WTC11 (cell line): ENCODE results near the gene FAM76A. TPM values are rescaled to one million over a fixed set of nuclear protein-coding genes. Genes with fewer than 3 reads are reported as not detected.

Source experiments
- ATAC-seq: fragments of 200-7000 bp; cut with Tn5 transposase; 2 replicates; pipeline ENCODE4 v1.10.0; 2021; ENCODE audit warnings: mild to moderate bottlenecking, moderate library complexity
- Bru-seq: library from RNA; stranded (reverse); fragments of 400-500 nt; gene quantifications from one replicate; lab custom pipeline; 2021; lab: Mats Ljungman, UMichigan
- CTCF ChIA-PET: fragments of 300-600 bp; sonication (Branson Sonifier 250); formaldehyde crosslinking; loops from one replicate; lab custom pipeline; 2021; ENCODE audit warnings: antibody characterized with exemption; lab: Charles Lee
- POLR2A ChIA-PET: fragments of 350-600 bp; sonication (Branson Sonifier 250); formaldehyde crosslinking; loops from one replicate; lab custom pipeline; 2021; ENCODE audit warnings: antibody characterized with exemption; lab: Charles Lee
- DNase-seq: peaks from one replicate; pipeline ENCODE4 v3.0.0; 2021; ENCODE audit warnings: low spot score
- H3K27ac Mint-ChIP-seq: 2 replicates; pipeline ENCODE4 v1.8.0; 2021; ENCODE audit warnings: mixed read lengths
- H3K27me3 Mint-ChIP-seq: 2 replicates; pipeline ENCODE4 v1.8.0; 2021; ENCODE audit warnings: low read depth, mild to moderate bottlenecking, moderate library complexity, mixed read lengths
- H3K36me3 Mint-ChIP-seq: 2 replicates; pipeline ENCODE4 v1.8.0; 2021; ENCODE audit warnings: mixed read lengths
- H3K4me1 Mint-ChIP-seq: 2 replicates; pipeline ENCODE4 v1.8.0; 2022; ENCODE audit warnings: mixed read lengths
- H3K4me3 Mint-ChIP-seq: 2 replicates; pipeline ENCODE4 v1.8.0; 2021; ENCODE audit warnings: mild to moderate bottlenecking, moderate library complexity, mixed read lengths
- H3K9me3 Mint-ChIP-seq: 2 replicates; pipeline ENCODE4 v1.8.0; 2021; ENCODE audit warnings: mixed read lengths
- AR ChIP-seq: fragments of 250-450 bp; sonication (Bioruptor Pico); IDR thresholded peaks from 2 replicates; pipeline ENCODE4 v1.9.0; 2021; ENCODE audit warnings: mild to moderate bottlenecking
- ARID4B ChIP-seq: sonication (generic); formaldehyde crosslinking; IDR thresholded peaks from 2 replicates; pipeline ENCODE4 v1.8.0; 2023; ENCODE audit warnings: missing genetic modification reagents, mild to moderate bottlenecking, borderline replicate concordance
- ATF1 ChIP-seq: sonication (generic); formaldehyde crosslinking; IDR thresholded peaks from 2 replicates; pipeline ENCODE4 v1.8.1; 2023; ENCODE audit warnings: mild to moderate bottlenecking, moderate library complexity, missing genetic modification reagents
- ATF3 ChIP-seq: sonication (generic); formaldehyde crosslinking; conservative IDR thresholded peaks from 2 replicates; pipeline ENCODE4 v1.8.1; 2022; ENCODE audit warnings: mild to moderate bottlenecking, missing genetic modification reagents
- CBFB ChIP-seq: sonication (generic); formaldehyde crosslinking; IDR thresholded peaks from 2 replicates; pipeline ENCODE4 v1.8.1; 2022; ENCODE audit warnings: mild to moderate bottlenecking, low read depth, missing genetic modification reagents
- CTCF ChIP-seq: fragments of 200-600 bp; IDR thresholded peaks from 2 replicates; pipeline ENCODE4 v1.8.0; 2022; ENCODE audit warnings: antibody characterized with exemption
- FOXP4 ChIP-seq: sonication (generic); formaldehyde crosslinking; IDR thresholded peaks from 2 replicates; pipeline ENCODE4 v1.8.0; 2022; ENCODE audit warnings: mild to moderate bottlenecking, missing genetic modification reagents
- JUN ChIP-seq: sonication (generic); formaldehyde crosslinking; IDR thresholded peaks from 2 replicates; pipeline ENCODE4 v1.8.0; 2023; ENCODE audit warnings: mild to moderate bottlenecking, missing genetic modification reagents
- KAT7 ChIP-seq: sonication (generic); formaldehyde crosslinking; IDR thresholded peaks from 2 replicates; pipeline ENCODE4 v1.8.1; 2023; ENCODE audit warnings: missing genetic modification reagents, mild to moderate bottlenecking, borderline replicate concordance
- MXD4 ChIP-seq: fragments of 250-450 bp; sonication (Bioruptor Pico); IDR thresholded peaks from 2 replicates; pipeline ENCODE4 v1.8.0; 2021; ENCODE audit warnings: mild to moderate bottlenecking, moderate library complexity, borderline replicate concordance
- OVOL2 ChIP-seq: fragments of 250-450 bp; sonication (Bioruptor Pico); IDR thresholded peaks from 2 replicates; pipeline ENCODE4 v1.9.0; 2021; ENCODE audit warnings: mild to moderate bottlenecking, borderline replicate concordance
- RELA ChIP-seq: sonication (generic); formaldehyde crosslinking; IDR thresholded peaks from 2 replicates; pipeline ENCODE4 v1.8.1; 2022; ENCODE audit warnings: missing genetic modification reagents, mild to moderate bottlenecking, borderline replicate concordance
- RORB ChIP-seq: fragments of 250-450 bp; sonication (Bioruptor Pico); IDR thresholded peaks from 2 replicates; pipeline ENCODE4 v1.9.0; 2021; ENCODE audit warnings: mild to moderate bottlenecking
- SOX15 ChIP-seq: fragments of 250-450 bp; sonication (Bioruptor Pico); IDR thresholded peaks from 2 replicates; pipeline ENCODE4 v1.9.0; 2021; ENCODE audit warnings: mild to moderate bottlenecking
- SP1 ChIP-seq: sonication (generic); formaldehyde crosslinking; conservative IDR thresholded peaks from 2 replicates; pipeline ENCODE4 v1.8.1; 2022; ENCODE audit warnings: missing genetic modification reagents
- TEAD1 ChIP-seq: sonication (generic); formaldehyde crosslinking; IDR thresholded peaks from 2 replicates; pipeline ENCODE4 v1.8.0; 2022; ENCODE audit warnings: mild to moderate bottlenecking, missing genetic modification reagents
- ZMAT4 ChIP-seq: fragments of 250-450 bp; sonication (Bioruptor Pico); IDR thresholded peaks from 2 replicates; pipeline ENCODE4 v1.9.0; 2021; ENCODE audit warnings: mild to moderate bottlenecking
- ZNF219 ChIP-seq: sonication (generic); formaldehyde crosslinking; IDR thresholded peaks from 2 replicates; pipeline ENCODE4 v1.8.0; 2023; ENCODE audit warnings: missing genetic modification reagents, mild to moderate bottlenecking, borderline replicate concordance
- ZNF416 ChIP-seq: fragments of 250-450 bp; sonication (Bioruptor Pico); IDR thresholded peaks from 2 replicates; pipeline ENCODE4 v1.9.0; 2021; ENCODE audit warnings: mild to moderate bottlenecking, inconsistent platforms
- ZNF671 ChIP-seq: fragments of 250-450 bp; sonication (Bioruptor Pico); IDR thresholded peaks from 2 replicates; pipeline ENCODE4 v1.8.0; 2021; ENCODE audit warnings: mild to moderate bottlenecking
- long read RNA-seq, 3 experiments: library from RNA in 1 of 3; library from capped mRNA in 1 of 3; library from polyadenylated mRNA in 1 of 3; unstranded in 2 of 3; stranded (forward) in 1 of 3; transcript quantifications; one replicate each; pipeline ENCODE4 v2.0.0, GENCODE V29; 2021
- total RNA-seq: library from RNA; stranded (reverse); gene quantifications from 3 replicates; pipeline ENCODE4 v1.2.3, GENCODE V29; 2021

Gene FAM76A
- total RNA-seq (12.5 to 14.5 TPM (median 12.8 TPM) in 3 replicates), Bru-seq, nascent RNA (percentile 64 among the genes with signal in this experiment)
- long read RNA-seq, experiment 1, transcript FAM76A-204 (9 exons, 3,567 nt) = major isoform, 5 of 16 reads
- long read RNA-seq, experiment 1, partial matches to known transcripts = 0 of 16 reads
- long read RNA-seq, experiment 1, other reads (novel, unspliced or antisense) = 6 of 16 reads
- long read RNA-seq, experiment 2, partial matches to known transcripts = 1 of 16 reads
- long read RNA-seq, experiment 2, other reads (novel, unspliced or antisense) = 11 of 16 reads
- long read RNA-seq, experiment 3, partial matches to known transcripts = 0 of 1 reads
- long read RNA-seq, experiment 3, other reads (novel, unspliced or antisense) = 0 of 1 reads

- CTCF ChIA-PET = interaction anchor here (0.5 to 5.1 kb wide), 41 partner anchors 12 to 937 kb away, joined by 3 to 83 read pairs (median 4); partner anchors contain the start of genes IFI6, PPP1R8 and STX12
- peak; percentile 100 for DNase-seq
- Mint-ChIP-seq H3K27me3 (peaks cover 11% of the 10 kb centered on the region), H3K27ac (peak within 1 kb of the TSS; percentile 90), H3K4me1 (peaks cover 8% of the 10 kb centered on the region), H3K36me3 (peaks cover 3% of the 10 kb centered on the region; the same call in 1 of the 2 replicates), H3K9me3 (no peaks in the 10 kb centered on the region), H3K4me3 (peak within 1 kb of the TSS; percentile 84)
- POLR2A ChIA-PET = interaction anchor here (0.9 to 2.2 kb wide), 9 partner anchors 9 to 363 kb away, joined by 3 to 20 read pairs (median 4); partner anchors contain the start of genes AHDC1, EYA3, IFI6 and PPP1R8
- ATAC-seq = peak; percentile 96
- TF ChIP-seq AR (CRISPR knock-in tag) = no peak
- TF ChIP-seq SP1 (CRISPR knock-in tag) = peak; percentile 98
- no peak for TF ChIP-seq JUN
- peak; percentile 88 for TF ChIP-seq TEAD1 (CRISPR knock-in tag)
- no peak for TF ChIP-seq MXD4
- 0 out of 2 replicates have a peak, but pooled peaks have one; percentile 51 for TF ChIP-seq ARID4B
- no peak for TF ChIP-seq CBFB (CRISPR knock-in tag)
- TF ChIP-seq RELA (CRISPR knock-in tag) = peak; percentile 40; the same call in 1 of the 2 replicates
- TF ChIP-seq FOXP4 (CRISPR knock-in tag) = peak; percentile 84; the same call in 1 of the 2 replicates
- TF ChIP-seq ZMAT4 = no peak
- no peak for TF ChIP-seq ATF1 (CRISPR knock-in tag)
- TF ChIP-seq ZNF219 (CRISPR knock-in tag) = no peak
- TF ChIP-seq ATF3 (CRISPR knock-in tag) = no peak
- no peak for TF ChIP-seq CTCF
- no peak; the same call in 1 of the 2 replicates for TF ChIP-seq KAT7
- no peak for TF ChIP-seq SOX15
- no peak for TF ChIP-seq ZNF416 (CRISPR knock-in tag)
- TF ChIP-seq OVOL2 (CRISPR knock-in tag) = no peak
- TF ChIP-seq ZNF671 (CRISPR knock-in tag) = no peak
- TF ChIP-seq RORB = no peak
These were observed at the start of gene FAM76A for GRCh38 chr1:27725374-27726172. Gene FAM76A, plus strand, starts transcription at chr1:27725961. Its CDS starts 120 bp downstream, at chr1:27726081.
